Measurements from ENCODE around the gene TGFBR1.

DNA sequence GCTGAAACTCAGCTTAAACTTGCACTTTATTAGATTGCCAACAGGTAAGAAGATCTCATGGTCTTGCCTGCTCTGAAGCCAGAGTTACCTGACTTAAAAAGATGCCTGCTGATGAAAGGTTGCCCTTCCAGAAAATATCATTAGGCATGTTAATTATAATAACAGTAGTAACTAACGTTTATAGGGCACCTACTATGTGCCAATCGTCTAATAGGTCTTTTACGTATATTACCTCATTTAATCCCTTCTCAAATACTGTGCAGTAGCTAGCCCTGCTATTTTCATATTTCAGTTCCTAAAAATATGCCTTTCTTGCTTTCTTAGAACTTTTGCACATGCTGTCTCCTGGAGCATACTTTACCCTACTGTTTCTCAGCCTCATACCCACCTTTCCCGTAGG is 40.1 kb downstream of the TGFBR1 start:
- no peak for TF ChIP-seq CTCF (IDR thresholded peaks at IDR 0.05; ENCODE audit: borderline replicate concordance, extremely low read depth, low read length, poor library complexity, severe bottlenecking)
- TF ChIP-seq EZH2 (IDR thresholded peaks at IDR 0.05; ENCODE audit: borderline replicate concordance, low read depth, low read length, severe bottlenecking): no peak
